ENCODE data around the gene AOPEP.

Gene AOPEP

GRCh38 chr9:94796687-94797086 is 70.2 kb downstream of the AOPEP start:
- DNase-seq = no peak

DNA sequence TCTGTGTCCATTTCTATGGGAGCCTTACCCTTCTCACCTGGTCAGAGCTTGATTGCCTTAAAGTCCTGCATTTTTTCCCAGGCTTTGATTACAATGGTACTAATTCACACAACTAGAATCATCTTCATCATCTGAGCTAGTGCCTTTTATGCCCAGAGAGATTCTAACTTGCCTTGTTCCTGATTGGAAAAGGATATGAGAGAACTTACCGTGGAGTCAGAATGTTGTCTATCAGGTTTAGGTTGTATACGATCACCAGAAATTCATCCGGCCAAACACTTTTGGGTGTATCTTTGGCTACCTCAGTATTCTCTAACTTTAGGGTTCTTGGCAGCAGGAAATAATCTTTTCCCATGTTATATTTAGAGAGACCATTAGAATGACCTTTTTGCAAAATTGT is 71.7 kb downstream of the AOPEP start:
- DNase-seq = no peak

- no peak for DNase-seq
These were observed 72.2 kb downstream of the AOPEP start for GRCh38 chr9:94798708-94799107.

GRCh38 chr9:94799578-94800264 is 73.2 kb downstream of the AOPEP start:
- no peak for DNase-seq

DNA sequence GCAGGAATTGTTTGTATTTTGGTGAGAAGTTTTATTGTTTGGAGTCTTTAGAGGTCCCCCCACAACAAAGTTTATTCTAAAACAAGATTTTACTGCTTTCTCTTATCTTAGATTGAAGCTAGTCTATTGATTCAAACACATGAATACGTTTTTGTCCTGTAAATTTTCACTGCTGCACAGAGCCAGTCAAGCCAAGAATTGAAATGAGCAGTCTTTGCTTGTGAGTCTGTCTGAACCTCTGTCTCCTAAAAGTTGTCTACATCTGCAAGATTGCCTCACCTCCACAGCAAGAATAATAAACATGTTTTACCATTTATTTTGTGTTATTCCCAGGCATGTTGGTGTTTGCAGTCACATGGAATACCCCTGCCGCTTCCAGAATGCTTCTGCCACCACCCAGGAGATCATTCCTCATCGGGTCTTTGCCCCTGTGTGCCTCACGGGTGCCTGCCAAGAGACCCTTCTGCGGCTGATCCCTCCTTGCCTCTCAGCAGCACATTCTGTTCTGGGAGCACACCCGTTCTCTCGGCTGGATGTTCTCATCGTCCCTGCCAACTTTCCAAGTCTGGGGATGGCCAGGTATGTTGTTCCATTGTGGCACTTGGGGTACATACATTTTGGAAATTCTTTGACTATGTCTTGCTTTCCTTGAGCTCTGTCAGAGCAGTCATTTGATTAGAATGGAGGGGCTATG is 74.1 kb downstream of the AOPEP start:
- DNase-seq = no peak

DNA sequence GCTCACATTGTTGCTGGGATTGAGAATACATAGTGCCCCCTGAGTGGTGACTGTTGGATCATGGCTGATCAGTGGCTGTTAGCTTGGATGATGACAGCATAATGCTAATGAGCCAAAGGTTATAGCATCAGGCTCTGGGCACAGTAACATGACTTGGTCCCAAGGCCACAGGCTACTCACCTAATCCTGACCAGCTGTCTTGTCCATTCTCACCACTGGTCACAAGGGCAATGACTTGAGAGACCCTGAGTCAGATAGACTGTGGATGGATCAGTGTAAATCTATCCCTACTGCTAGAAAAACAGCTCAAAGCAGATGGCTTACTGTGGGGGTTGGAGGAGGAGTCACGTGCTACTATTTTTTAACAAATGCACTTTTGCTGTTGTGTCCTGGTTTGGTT is 74.7 kb downstream of the AOPEP start:
- no peak for DNase-seq

DNA sequence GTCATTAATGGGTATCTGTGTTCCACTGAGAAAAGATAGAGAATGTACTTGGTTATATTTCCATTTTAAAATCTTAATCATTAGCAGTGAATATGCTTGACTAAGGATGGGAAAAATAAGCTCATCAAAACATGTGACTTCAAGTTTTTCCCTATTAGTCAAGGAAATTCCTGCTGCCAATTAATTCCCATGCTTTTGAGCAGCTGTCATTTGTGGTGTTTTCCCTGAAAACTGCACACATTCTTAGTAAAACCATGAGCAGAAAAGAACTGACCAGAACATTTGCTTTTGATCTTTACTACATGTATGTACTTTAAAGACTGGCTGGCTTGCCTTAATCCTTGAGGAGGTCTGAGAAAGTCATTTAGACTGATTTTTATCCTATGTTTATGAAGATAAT is 75.2 kb downstream of the AOPEP start:
- no peak for DNase-seq

DNA sequence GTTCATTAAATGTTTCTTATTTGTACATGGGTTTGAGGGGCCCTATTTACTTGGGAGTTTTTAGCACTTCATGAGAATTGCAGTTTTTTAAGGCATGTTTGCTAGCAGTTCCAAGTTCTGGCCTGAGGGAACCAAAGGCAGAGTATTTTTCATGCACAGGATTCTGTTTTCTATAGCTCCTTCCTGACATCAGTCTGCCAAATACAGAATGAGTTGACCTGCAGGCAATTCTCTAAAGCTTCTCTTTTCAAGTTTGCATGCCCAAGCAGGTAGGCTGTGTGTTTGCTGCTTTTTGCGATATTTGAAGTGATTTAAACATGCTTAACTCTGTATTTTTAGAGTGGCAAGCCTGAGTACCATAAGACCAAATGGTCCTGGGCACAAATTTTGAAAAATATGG is 75.8 kb downstream of the AOPEP start:
- DNase-seq = no peak

DNA sequence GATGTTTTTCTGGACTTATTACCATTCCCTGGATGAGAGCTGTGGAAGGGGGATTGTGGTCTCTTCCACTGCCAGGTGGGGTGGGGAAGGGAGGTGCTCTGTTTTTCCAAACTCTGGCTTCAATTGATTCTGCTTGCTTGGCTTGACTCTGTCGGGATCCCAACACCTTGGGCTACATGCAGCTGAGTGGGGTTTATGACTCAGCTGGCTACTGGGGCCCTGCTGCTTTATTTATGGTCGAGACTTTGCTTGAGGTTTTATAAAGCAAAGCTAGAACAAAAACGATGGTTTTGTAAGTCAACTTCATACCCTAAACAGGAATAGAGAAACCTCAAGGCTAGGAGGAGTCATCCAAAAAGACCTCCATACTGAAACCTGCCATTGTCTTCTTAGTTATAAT is 76.3 kb downstream of the AOPEP start:
- no peak for DNase-seq

- DNase-seq = no peak
These were observed 77.8 kb downstream of the AOPEP start for GRCh38 chr9:94804316-94804715.

DNA sequence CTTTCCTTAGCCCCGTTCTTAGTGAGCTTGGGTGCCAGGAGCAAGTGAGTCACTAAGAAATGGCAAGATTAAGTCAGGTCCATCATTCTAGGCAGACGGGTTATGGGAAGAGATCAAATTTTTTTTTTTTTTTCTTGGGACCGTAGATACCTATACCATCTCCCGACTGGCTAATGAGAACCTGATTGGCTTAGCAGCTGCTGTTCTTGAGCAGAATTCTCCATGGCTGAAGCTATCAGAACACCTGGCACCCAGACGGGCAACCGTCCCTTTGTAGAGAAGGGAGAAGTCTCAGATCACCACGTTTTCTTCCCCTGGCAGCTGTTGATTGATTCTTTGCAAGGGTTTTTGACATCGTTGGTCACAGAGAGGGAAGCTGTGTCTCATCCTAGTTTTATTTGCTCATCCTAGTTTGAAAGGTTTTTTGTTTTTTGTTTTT is 78.6 kb downstream of the AOPEP start:
- DNase-seq = no peak

- DNase-seq = no peak
These were observed 79.1 kb downstream of the AOPEP start for GRCh38 chr9:94805585-94805984.

DNA sequence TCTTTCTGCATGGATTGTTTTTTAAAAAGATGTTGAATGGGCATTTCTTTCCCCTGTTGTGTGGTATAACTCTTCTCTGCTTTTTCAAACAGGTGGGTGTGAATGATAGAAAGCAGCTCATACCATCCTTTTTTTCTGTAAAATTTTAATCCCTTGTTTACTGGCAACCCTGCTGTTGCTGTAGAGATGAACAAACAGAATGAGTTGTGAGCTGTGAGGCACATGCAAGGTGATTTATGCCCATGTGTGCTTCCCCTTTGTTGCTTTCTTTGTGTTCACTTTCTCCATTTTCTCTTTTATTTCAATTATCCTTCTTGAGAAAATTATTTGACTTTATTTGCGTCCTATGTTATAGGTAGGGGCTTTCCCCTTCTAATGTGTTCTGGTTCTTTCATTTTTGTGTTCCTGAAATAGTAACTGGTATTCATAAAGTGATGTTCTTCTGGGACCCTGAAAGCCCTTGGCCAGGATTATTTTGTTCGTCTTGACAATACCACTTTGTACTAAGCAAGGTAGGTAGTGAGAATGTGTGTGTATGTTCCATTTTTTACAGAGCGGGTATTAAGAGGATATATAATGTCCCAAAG is 79.9 kb downstream of the AOPEP start:
- DNase-seq = no peak

- no peak for DNase-seq
These were observed 81.1 kb downstream of the AOPEP start for GRCh38 chr9:94807556-94807955.

DNA sequence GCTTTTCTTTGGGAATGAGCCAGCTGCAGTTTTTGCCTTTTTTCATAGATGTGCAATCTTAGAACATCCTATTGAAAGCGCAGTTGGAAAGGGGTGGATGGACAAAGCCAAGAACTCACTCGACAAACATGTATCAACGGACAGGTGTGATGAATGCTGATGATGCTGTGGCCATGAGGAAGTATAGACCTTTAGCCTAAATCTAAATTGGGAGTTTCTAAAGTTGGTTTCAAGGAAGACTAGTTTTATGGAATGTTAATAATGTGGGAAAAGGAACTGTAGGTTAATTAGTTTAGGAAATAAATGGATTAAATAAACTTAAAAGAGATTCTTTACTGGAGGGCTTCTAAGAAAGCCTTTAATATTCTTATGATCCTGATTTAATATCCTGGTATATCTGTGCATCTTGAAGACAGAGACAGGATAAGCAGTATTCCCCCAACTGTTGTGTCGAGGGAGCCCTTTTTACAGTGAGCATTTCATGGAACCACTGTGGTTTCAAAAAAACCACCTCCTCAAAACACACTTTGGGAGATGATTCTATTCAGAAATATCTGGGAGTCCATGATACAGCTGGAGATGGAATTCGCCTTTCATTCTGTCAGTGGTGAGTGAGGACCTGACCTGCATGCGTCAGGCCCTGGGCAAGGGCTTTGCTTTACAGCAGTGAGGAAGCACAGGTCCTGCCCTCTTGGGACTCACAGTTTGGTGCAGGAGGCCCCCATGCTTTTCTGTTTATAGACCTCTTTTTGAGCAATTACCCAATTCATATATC is 82.6 kb downstream of the AOPEP start:
- DNase-seq = no peak

GRCh38 chr9:94809778-94810177 is 83.3 kb downstream of the AOPEP start:
- DNase-seq = no peak

GRCh38 chr9:94811074-94811473 is 84.6 kb downstream of the AOPEP start:
- DNase-seq = no peak

- no peak for DNase-seq
These were observed 85.8 kb downstream of the AOPEP start for GRCh38 chr9:94812343-94812742.

GRCh38 chr9:94813379-94813778 is 86.9 kb downstream of the AOPEP start:
- no peak for DNase-seq

GRCh38 chr9:94817291-94818177 is 91.0 kb downstream of the AOPEP start:
- DNase-seq = no peak

DNA sequence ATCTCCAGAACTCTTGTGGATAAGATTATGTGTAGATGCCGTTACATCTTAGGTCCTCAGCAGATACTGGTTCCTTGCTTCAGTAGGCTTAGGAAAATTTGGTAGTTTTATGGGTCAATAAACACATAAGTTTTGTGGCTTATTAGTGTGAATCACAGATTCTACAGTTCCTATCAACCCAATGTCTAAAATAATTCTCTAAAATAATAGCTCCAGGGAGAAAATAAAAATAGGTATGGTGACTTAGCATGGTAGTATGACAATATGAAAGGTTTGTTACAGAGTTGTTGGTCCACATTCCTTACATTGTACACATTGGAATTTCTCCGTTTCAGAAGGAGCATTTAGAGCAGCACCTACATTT is 91.7 kb downstream of the AOPEP start:
- DNase-seq = no peak

DNA sequence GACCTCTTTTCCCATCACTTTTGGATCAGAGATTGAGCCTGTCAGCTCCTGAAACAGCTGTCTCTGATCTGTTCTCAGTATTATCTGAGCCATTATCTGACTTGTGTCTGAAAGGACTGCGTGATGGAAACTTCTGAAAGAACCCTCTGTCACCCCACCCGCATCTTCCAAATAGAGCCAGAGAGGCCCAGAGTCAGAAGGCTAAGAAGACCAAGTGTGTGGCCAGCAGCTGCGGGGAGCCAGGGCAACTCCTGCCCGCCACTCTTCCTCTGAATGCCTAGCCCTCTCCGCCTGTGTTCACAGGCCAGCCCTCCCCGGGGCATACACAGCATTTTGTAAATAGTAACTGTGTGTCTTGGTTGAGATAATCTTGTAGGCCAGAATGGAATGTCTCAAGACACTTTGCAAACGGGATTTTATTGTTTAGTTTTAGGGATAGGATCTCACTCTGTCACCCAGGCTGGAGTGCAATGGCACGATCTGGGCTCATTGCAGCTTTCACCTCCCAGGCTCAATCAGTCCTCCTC is 92.7 kb downstream of the AOPEP start:
- no peak for DNase-seq

Measured in CD4-positive, alpha-beta T cell treated with Interleukin-12 subunit alpha and Interleukin-12 subunit beta, for 1 hour (primary cell).